HFF-Myc (cell line): ENCODE results near the gene MYO1A.
A peak's percentile ranks its signal among the peaks of the same experiment; 100 is the strongest.
"Not testable (repeated sequence)": the region's sequence is repeated elsewhere in the genome, so short reads cannot be mapped to it uniquely, and the experiment has no call there.

Experiments used
- DNase-seq: peaks from one replicate; pipeline ENCODE4 v3.0.0-alpha.2; 2011; ENCODE audit warnings: low read depth; ENCODE audit errors: extremely low read depth
- H3K4me3 ChIP-seq: replicated peaks from 2 replicates; pipeline ENCODE4 v1.5.1; 2011; ENCODE audit warnings: low read depth, mild to moderate bottlenecking, control low read depth, low read length
- TF ChIP-seq, protein P1 (sequence below): IDR thresholded peaks from 2 replicates; pipeline ENCODE4 v1.5.1; 2012; ENCODE audit warnings: mild to moderate bottlenecking, low read depth, low read length, control low read depth; ENCODE audit errors: missing control alignments

The MYO1A gene

DNA sequence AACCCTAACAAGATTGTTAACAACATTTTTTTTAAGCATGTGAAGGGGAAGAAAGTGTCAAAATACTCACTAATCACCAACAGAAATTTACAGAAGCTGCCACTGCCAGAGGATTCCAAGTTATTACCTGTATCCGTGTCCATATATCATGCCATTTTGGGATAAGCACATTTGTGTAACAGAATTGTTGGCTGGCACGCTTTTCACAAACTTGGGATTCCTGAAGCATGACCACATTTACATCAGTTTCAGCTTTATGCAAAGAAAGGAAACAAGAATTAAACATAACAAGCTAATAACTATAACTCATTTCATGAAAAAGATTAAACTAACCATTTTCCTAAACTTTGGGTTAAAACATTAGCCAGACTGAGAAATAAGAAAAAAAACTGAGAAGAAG is 22.7 kb upstream of the MYO1A start:
- H3K4me3 ChIP-seq = no peak overlapping the region
- no peak for DNase-seq
- TF ChIP-seq, protein P1, sequence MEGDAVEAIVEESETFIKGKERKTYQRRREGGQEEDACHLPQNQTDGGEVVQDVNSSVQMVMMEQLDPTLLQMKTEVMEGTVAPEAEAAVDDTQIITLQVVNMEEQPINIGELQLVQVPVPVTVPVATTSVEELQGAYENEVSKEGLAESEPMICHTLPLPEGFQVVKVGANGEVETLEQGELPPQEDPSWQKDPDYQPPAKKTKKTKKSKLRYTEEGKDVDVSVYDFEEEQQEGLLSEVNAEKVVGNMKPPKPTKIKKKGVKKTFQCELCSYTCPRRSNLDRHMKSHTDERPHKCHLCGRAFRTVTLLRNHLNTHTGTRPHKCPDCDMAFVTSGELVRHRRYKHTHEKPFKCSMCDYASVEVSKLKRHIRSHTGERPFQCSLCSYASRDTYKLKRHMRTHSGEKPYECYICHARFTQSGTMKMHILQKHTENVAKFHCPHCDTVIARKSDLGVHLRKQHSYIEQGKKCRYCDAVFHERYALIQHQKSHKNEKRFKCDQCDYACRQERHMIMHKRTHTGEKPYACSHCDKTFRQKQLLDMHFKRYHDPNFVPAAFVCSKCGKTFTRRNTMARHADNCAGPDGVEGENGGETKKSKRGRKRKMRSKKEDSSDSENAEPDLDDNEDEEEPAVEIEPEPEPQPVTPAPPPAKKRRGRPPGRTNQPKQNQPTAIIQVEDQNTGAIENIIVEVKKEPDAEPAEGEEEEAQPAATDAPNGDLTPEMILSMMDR = no peak

DNA sequence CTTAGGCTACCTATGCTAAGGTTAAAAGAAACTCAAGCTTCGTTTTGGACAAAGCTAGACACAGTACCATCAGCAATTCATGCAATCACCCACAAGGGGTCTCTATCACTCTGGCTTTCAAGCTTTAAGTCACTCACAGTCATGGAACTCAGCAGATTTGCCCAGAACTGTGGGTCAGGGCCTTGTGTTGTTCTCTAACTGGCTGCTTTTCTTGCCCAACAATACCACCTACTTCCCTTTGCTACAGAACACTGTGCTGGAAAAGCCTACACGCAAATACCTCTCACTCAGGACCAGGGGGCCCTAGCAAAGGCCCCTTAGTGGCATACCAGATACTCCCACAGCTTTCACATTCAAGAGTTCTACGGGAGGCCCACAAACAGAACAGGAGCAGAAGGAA is 19.6 kb upstream of the MYO1A start:
- DNase-seq = peak; percentile 84
- no peak overlapping the region for H3K4me3 ChIP-seq
- TF ChIP-seq, protein P1 = peak; percentile 81

DNA sequence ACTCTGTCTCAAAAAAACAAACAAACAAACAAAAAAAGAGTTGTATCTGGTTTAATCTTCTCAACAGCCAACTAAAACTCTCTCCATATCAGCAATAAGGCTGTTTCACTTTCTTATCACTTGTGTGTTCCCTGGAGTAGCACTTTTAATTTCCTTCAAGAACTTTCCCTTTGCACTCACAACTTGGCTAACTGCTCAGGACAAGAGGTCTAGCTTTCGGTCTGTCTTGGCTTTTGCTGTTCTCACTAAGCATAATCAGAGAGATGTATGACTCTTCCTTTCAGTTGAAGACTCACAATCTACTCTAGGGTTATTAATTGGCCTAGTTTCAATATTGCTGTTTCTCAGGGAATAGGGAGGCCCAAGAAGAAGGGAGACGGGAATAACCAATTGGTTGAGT is 16.3 kb upstream of the MYO1A start:
- DNase-seq = no peak
- H3K4me3 ChIP-seq = no peak overlapping the region
- TF ChIP-seq, protein P1 = no peak

DNA sequence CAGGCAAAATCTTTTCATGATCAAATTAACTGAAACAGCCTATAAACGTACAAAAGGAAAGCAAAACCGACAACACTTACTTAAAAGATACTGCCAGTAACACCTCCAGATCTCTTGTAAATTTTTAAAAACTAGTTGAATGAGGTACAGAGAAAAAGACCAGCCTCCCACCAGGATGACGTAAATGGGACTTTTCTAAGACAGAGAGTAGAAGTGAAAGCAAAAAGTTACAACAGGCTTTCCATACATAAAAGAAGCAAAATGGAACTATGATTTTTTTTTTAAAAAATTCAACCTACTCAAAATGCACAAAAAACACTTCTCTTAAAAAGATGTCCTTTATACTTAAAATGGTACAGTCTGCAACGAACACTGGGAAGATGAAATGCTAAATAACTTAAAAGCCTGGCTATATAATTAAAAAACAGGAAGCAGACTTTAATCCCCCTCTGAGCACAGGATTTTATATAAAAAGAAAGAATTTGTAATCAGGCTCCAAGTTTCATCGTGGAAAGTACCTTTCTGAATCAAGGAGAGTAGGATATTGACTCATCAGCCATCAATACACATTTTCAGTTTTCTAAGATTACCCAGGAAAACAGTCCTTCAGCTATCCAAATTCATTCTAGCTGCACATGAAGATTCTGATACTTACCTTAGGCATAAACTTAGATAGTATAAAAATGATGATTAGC is 14.2 kb upstream of the MYO1A start:
- TF ChIP-seq, protein P1 = no peak
- DNase-seq = no peak
- H3K4me3 ChIP-seq = no peak overlapping the region

DNA sequence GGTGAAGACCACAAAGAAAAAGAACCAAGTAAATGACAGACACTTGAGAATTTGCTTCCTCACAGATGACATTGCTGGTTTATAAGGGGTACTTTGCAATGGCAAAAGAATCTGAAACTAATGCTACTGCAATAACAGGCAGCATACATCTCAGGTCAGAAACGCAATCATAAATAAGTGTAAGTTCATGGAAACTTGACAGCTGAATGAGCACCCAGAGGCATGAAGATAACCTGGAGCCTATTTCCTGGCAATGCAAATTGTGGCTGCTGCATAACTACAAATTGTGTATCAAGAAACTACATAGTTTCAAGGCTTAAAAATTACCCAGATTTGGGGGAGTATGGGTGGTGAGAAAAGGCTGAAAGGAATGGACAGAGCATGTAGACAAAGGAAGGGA is 8.5 kb upstream of the MYO1A start:
- no peak overlapping the region for H3K4me3 ChIP-seq
- no peak for DNase-seq
- TF ChIP-seq, protein P1 = no peak

DNA sequence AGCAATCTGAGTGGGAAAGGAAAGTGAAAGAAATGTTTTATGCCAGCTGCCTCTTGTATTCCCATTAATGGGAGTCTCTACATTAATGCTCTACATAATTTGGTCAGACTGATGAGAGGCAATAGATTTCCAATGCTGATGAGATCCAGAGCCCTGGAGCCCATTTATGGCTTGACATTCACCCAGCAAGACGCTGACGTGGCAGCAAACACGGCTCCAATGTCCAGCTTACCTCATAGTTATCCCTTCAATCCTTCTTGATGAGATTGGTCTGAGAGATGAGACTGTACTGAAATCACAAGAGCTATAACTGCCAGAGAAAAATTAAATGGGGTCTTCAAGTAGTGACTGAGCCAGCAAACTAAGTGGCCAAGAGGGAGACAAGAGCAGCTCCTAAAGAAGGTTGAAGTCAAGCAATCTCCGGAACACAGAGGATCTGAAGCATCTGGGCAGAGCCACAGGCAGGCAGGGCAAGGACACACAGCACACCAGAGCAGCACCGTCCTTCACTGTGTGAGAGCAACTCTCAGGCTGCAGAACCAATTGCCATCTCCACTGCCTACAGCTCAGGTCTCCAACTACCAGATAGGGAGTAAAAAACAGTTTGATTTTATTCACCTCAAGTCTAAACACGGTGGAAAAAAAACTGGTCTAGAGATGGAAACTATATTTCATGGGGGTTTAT is 7.3 kb upstream of the MYO1A start:
- TF ChIP-seq, protein P1 = no peak
- no peak for DNase-seq
- no peak overlapping the region for H3K4me3 ChIP-seq

DNA sequence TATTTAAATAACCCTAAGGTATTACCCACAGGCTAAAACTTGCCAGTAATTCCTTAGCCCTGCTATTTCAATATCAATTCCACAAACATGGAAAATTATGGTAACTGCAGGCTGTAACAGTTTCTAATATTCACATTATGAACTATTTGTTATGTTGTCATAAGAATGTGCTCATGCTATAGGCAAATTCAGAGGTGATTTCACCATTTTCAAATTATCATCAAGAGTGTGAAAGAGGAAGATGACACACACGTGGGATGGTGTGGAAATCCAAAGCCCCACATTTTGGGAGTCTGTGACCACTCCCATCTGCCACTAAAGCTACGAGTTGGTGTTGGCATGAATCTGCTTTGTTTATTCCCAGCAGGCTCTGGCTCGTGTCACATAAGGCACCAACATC is 5.9 kb upstream of the MYO1A start:
- no peak overlapping the region for H3K4me3 ChIP-seq
- no peak for DNase-seq
- TF ChIP-seq, protein P1 = no peak

DNA sequence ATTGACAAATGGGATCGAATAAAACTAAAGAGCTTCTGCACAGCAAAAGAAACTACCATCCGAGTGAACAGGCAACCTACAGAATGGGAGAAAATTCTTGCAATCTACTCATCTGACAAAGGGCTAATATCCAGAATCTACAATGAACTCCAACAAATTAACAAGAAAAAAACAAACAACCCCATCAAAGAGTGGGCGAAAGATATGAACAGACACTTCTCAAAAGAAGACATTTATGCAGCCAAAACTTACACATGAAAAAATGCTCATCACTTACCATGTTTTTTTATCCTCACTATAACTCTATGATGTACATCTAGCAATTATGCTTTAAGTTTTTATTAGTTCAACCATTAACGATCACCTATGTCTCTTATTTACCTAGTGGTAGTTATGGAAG is 4.0 kb upstream of the MYO1A start:
- H3K4me3 ChIP-seq, DNase-seq: not testable (repeated sequence)

DNA sequence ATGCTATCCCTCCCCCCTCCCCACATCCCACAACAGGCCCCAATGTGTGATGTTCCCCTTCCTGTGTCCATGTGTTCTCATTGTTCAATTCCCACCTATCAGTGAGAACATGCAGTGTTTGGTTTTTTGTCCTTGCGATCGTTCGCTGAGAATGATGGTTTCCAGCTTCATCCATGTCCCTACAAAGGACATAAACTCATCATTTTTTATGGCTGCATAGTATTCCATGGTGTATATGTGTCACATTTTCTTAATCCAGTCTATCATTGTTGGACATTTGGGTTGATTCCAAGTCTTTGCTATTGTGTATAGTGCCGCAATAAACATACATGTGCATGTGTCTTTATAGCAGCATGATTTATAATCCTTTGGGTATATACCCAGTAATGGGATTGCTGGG is 3.2 kb upstream of the MYO1A start:
- DNase-seq, H3K4me3 ChIP-seq: not testable (repeated sequence)
